Astrocyte of the spinal cord (primary cell): ENCODE data around the gene PID1.
"Not testable (repeated sequence)": the region's sequence is repeated elsewhere in the genome, so short reads cannot be mapped to it uniquely, and the experiment has no call there.

ENCODE experiments used
- DNase-seq: peaks from one replicate; pipeline ENCODE4 v3.0.0; 2011; ENCODE audit warnings: low read depth, low spot score
- H3K4me3 ChIP-seq: 2 replicates; pipeline ENCODE4 v1.5.1; 2011; ENCODE audit warnings: low read depth, mild to moderate bottlenecking, low read length, moderate library complexity
- CTCF ChIP-seq: IDR thresholded peaks from 2 replicates; pipeline ENCODE4 v1.5.1; 2012; ENCODE audit warnings: low read depth, mild to moderate bottlenecking, low read length, inconsistent platforms
- in situ Hi-C: cut with HindIII; loops from 2 replicates; pipeline ENCODE4 v1.10.0; 2017; ENCODE audit warnings: low sequenced_read_pairs

Gene PID1

DNA sequence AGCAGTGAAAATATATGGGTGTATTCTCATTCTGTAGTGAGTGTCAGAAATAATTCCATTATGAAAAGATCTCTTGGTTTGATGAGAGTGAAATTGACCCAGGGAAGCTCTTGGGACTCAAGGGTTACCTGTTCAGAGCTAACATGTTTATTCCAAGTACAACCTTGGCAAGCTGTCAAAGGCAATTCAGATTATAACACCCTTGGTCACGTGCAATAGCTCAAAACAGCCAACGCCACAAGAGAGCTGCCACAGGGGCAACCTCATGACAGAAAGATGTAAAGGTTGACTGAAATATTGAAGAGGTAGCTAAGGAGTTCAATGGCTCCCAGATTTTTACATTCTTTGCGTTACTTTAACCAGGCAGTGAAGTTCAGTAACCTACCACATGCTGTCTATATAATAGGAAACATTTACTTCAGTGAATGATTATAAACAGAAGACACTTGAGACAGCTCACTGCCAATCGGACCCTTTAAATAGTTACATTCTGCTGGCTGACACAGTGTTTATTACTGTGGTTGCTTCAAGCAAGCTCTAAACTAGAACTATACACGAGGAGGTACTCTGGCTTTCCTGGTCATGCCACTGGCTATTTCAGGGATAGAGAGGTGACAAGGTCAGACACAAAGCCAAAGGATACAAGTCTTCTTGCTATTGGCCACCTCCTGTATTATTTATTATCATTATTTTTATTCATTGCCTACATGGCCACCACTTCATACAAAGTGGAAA, 187.3 kb downstream of the PID1 start:
- H3K4me3 ChIP-seq, result no peak overlapping the region
- DNase-seq, result no peak
- in situ Hi-C loops, result no loop called here
- no peak for TF ChIP-seq CTCF

GRCh38 chr2:229081411-229081810, 189.7 kb downstream of the PID1 start:
- in situ Hi-C loops, result no loop called here
- TF ChIP-seq CTCF, result no peak
- H3K4me3 ChIP-seq, result no peak overlapping the region
- DNase-seq, result no peak

DNA sequence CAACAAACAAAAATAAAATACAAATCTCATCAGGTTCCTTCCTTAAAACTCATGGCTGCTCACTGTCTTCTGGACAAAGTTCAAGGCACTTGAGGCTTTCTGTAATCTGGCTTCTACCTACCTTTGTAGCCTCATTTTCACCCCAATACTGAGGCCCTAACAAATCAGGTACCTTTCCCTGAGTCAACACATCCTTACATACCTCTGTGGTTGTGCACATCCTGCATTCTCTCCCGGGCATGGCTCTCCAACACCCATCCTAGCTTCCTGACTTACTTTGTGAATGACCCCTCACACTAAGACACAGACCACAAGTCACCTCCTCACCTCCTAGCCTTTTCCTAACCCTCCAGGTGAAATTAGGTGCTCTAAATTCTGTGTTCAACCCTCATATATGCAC, 190.9 kb downstream of the PID1 start:
- no peak overlapping the region for H3K4me3 ChIP-seq
- DNase-seq, result no peak
- in situ Hi-C loops, result no loop called here
- TF ChIP-seq CTCF, result no peak

GRCh38 chr2:229076886-229077285, 194.2 kb downstream of the PID1 start:
- H3K4me3 ChIP-seq, DNase-seq, in situ Hi-C loops: not testable (repeated sequence)

DNA sequence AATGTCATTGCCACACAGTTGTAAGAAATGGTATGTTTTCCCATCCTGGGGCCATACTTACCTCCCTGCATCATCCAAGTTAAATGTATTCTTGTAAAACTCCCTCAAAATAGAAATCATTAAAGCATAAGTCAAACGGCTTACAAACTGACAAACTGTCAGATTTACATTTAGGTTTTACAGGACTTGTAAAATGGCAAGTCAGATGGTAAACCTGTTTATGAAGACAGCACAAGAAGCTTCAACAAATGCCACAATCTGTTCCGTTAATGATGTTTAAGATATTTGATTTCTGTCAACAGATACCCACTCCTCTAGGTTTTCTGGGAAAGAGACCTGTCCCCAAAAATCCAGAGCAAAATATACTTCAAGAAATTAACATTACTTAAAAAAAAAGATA, 197.2 kb downstream of the PID1 start:
- TF ChIP-seq CTCF, result no peak
- H3K4me3 ChIP-seq, result no peak overlapping the region
- no peak for DNase-seq
- in situ Hi-C loops, result no loop called here

DNA sequence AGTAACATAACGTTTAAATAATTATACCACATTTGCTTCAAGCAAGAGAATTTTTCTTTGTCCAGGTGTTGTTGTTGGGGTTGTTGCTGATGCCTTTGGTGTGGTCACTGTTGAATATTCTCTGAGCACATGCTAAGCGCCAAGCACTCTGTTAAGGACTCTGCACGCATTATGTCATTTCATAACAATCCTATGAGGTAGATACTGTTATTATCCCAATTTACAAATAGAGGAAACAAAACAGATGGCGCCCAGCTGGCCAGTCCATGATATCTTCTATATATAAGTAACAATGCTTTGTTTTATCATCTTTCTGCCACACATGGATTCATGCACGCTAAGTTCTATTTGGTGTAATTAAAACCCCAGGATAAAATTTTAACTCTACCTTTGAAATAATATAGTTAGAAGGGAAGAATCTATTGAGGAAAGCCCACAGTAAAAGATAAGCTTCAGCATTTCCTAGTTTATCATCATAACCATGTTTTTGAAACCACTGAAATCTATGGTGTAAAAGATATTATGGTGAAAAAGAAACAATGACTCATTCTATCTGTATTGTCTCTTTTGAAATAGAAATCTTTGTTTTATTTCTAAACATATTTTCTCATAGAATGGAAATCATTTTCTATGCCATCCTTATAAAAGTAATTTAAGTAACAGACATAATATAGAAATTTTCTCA, 199.7 kb downstream of the PID1 start:
- H3K4me3 ChIP-seq, result no peak overlapping the region
- in situ Hi-C loops, result no loop called here
- no peak for TF ChIP-seq CTCF
- no peak for DNase-seq

- no peak for TF ChIP-seq CTCF
- H3K4me3 ChIP-seq, result no peak overlapping the region
- DNase-seq, result no peak
- in situ Hi-C loops, result no loop called here
Measured at GRCh38 chr2:229066121-229066715, 204.9 kb downstream of the PID1 start.
